ENCODE measurements around the gene DLX1. TPM values are rescaled to one million over a fixed set of nuclear protein-coding genes. Genes with fewer than 3 reads are reported as not detected.
A peak's percentile ranks its signal among the peaks of the same experiment; 100 is the strongest.

DLX1 gene
- total RNA-seq, 1 donor from 2014 or later: not detected

DNA sequence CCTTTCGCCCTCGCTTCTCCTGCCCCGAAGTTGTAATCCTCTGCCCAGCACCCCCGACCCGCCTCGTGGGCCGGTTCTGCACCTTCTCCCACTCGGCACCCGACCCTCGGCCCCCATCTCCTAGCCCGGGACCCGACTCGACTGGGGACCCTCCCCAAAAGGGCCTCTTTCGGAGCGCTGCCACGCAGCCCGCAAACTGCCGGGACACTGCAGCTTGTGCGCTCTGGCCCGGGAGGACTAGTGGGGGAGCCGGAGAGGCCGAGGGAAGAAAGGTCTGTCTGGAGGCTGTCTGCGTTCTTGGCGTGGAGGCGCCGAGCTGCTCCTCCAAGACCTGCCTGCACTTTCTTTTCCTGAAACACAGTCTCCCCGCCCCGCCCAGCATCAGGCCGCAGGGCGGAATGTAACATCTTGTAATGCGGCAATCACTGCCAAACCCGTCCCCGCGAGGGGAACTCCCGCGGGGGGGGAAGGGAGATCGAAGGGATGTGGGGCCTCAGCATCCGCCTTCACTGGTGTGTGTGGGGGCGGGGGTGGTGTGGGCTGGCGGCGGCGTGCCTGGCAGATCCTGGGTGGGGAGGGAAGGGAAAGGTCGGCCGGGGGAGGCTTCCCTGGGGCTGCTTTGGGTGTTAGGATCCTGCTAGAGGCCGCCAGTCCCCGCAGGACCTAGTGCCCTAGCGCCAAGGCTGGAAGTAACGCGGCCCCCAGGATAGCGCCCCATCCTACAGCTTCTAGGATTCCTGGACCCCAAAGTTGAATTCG, 10.0 kb downstream of the DLX1 start:
- Histone ChIP-seq H3K4me3 (ENCODE audit: low read depth, low read length) (peak overlapping the region; percentile 49), H3K36me3 (ENCODE audit: control insufficient read depth, insufficient read depth, low read length) (no peaks in the 10 kb centered on the region), H3K27me3 (ENCODE audit: control insufficient read depth, insufficient read depth, low read length) (peaks cover 36% of the 10 kb centered on the region)
- peak; percentile 74 for DNase-seq (ENCODE audit: low read depth)
- TF ChIP-seq, protein P1, sequence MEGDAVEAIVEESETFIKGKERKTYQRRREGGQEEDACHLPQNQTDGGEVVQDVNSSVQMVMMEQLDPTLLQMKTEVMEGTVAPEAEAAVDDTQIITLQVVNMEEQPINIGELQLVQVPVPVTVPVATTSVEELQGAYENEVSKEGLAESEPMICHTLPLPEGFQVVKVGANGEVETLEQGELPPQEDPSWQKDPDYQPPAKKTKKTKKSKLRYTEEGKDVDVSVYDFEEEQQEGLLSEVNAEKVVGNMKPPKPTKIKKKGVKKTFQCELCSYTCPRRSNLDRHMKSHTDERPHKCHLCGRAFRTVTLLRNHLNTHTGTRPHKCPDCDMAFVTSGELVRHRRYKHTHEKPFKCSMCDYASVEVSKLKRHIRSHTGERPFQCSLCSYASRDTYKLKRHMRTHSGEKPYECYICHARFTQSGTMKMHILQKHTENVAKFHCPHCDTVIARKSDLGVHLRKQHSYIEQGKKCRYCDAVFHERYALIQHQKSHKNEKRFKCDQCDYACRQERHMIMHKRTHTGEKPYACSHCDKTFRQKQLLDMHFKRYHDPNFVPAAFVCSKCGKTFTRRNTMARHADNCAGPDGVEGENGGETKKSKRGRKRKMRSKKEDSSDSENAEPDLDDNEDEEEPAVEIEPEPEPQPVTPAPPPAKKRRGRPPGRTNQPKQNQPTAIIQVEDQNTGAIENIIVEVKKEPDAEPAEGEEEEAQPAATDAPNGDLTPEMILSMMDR (IDR thresholded peaks at IDR 0.05; ENCODE audit: insufficient read depth, low read length, severe bottlenecking): no peak
- FAIRE-seq: no peak

DNA sequence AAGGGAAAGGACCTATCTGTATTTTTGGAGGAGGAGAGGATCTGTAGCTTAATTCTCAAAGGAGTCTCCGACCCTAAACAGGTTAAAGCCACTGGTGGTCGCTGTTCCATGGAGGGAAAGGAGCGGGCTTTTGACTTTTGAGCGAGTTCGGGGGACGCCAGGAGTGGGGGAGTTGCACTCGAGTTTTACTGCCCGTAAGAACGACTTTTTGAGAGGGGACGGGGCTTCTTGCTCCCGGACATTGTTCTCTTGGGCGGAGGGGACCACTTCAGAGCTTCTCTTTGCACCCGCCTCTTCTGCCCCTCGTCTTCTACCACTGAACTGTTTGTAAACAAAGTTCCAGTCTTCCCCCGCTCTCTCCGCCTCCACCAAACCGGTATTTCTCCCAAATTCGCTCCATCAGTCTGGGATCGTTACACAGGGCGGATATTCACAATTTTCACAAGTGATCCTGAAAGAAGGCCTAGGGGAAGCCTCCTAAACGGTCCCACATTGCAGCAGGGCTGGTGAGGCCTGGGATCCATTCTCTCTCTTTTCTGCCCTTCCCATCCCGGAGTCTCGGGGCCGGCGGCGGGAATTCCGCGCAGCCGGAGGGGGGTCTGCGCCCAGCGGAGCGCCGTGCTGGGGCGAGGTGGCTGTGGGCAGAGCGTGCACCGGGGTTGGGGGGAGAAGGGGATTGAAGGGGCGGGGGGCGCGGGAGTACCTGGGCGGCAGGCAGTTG, 10.8 kb downstream of the DLX1 start:
- DNase-seq (ENCODE audit: low read depth): no peak
- no peak for FAIRE-seq
- H3K4me3 ChIP-seq (ENCODE audit: low read depth, low read length): peak overlapping the region; percentile 49
- H3K36me3 ChIP-seq (ENCODE audit: control insufficient read depth, insufficient read depth, low read length): no peaks in the 10 kb centered on the region
- H3K27me3 ChIP-seq (ENCODE audit: control insufficient read depth, insufficient read depth, low read length): peaks cover 36% of the 10 kb centered on the region
- TF ChIP-seq, protein P1 (IDR thresholded peaks at IDR 0.05; ENCODE audit: insufficient read depth, low read length, severe bottlenecking): peak; percentile 25

DNA sequence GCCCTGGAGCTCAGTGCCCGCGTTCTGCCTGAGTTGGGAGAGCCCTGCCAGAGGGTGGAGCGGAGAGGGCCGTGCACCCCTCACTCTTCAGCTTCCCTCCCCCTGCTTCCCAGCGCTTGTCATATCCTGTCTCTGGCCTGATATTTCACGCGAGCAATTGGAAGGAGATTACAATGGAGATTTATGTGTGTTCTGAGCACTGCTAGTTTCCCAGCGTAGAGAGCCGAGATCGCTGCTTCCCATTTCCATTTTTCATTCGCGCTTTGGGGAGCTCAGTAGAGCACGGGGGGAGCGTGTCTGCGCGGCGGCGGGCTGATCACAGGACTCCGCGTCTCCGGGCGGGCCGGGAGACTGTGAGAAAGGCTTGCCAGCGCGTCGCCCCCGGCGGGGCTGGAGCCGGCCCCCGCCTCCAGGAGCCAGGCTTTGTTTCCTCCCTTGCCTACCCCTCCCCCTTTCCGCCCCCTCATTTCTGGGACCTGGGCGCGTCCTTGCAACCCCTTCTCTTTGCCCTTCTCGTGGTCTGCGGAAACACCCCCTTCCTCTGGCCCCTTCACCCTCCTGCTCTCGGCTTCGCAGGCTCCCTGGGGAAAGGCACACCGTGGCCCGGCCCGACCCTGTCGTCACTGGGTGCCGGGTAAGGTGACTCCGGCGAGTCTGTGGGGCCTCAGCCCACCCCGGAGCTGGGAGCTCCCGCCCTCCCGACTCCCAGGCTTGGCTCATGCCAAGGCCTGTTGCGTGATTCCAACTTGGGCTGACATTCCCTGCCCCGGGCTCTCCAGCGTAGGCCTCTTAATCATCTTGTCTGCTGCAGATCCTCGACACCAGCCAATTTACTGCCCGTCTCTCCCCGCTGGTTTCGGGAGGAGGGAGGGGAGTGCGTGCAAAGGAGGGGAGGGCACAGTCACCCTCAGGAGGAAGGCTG, 11.6 kb downstream of the DLX1 start:
- TF ChIP-seq, protein P1 (IDR thresholded peaks at IDR 0.05; ENCODE audit: insufficient read depth, low read length, severe bottlenecking): no peak
- no peaks in the 10 kb centered on the region for H3K36me3 ChIP-seq (ENCODE audit: control insufficient read depth, insufficient read depth, low read length)
- FAIRE-seq: no peak
- DNase-seq (ENCODE audit: low read depth): peak; percentile 87
- H3K4me3 ChIP-seq (ENCODE audit: low read depth, low read length): peak overlapping the region; percentile 41
- peaks cover 40% of the 10 kb centered on the region for H3K27me3 ChIP-seq (ENCODE audit: control insufficient read depth, insufficient read depth, low read length)

DNA sequence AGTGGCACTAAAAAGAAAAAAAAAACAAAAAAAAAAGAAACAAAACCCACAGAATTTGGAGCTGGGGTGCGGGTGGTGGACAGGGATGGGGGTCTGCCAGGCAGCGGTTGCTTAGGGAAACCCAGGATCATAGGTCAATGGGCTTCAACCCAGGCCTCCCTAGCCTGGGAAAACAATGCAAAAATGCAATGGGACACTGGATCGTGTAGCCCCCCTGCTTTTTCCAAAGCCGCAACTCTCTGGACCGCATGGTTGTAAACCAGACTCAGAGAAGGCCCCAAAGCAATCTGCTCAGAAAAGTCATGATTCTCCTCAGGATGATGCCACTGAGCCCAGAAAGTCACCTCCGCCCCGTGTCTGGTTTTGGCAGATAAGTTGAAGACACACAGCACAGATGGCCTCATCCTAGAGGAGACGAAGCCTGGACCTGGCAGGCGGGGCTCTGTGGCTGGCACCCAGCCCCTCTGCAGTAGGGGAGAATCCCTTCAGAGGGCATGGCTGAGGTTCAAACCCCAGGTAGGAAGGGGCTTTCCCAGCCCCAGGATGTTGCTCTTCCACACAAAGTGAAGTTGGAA, 12.3 kb downstream of the DLX1 start:
- DNase-seq (ENCODE audit: low read depth): no peak
- no peaks in the 10 kb centered on the region for H3K36me3 ChIP-seq (ENCODE audit: control insufficient read depth, insufficient read depth, low read length)
- peaks cover 36% of the 10 kb centered on the region for H3K27me3 ChIP-seq (ENCODE audit: control insufficient read depth, insufficient read depth, low read length)
- TF ChIP-seq, protein P1 (IDR thresholded peaks at IDR 0.05; ENCODE audit: insufficient read depth, low read length, severe bottlenecking): no peak
- no peak overlapping the region for H3K4me3 ChIP-seq (ENCODE audit: low read depth, low read length)
- no peak for FAIRE-seq

DNA sequence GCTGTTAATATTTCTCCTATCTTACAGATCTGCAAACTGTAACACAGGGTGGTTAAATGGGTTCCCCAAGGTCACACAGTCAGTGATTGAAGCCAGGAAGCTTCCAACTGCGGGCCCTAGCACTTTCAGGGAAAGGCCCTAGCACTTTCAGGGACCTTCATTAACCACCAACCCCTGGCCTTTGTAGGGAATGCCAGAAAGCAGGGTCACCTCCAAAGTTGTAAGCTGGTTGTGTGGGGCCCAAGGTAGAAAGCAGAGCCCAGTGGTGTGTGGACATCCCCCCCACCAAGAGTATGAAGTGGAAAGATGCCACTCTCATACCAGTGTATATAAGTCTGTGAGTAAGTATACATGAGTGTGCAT, 13.0 kb downstream of the DLX1 start:
- H3K27me3 ChIP-seq (ENCODE audit: control insufficient read depth, insufficient read depth, low read length): peaks cover 30% of the 10 kb centered on the region
- H3K4me3 ChIP-seq (ENCODE audit: low read depth, low read length): no peak overlapping the region
- no peak for FAIRE-seq
- no peaks in the 10 kb centered on the region for H3K36me3 ChIP-seq (ENCODE audit: control insufficient read depth, insufficient read depth, low read length)
- TF ChIP-seq, protein P1 (IDR thresholded peaks at IDR 0.05; ENCODE audit: insufficient read depth, low read length, severe bottlenecking): no peak
- no peak for DNase-seq (ENCODE audit: low read depth)

All from bronchial epithelial cell (primary cell).